Activated CD8-positive, alpha-beta T cell treated with anti-CD3 and anti-CD28 coated beads, Interleukin-2, amount 10 ng/mL, durations not matched to agents 7 days and 5 days (primary cell): ENCODE measurements around the gene HES5. TPM values are rescaled to one million over a fixed set of nuclear protein-coding genes. Genes with fewer than 3 reads are reported as not detected.
A peak's percentile ranks its signal among the peaks of the same experiment; 100 is the strongest.
"Not testable (repeated sequence)": the region's sequence is repeated elsewhere in the genome, so short reads cannot be mapped to it uniquely, and the experiment has no call there.

ENCODE experiments used
- ATAC-seq: fragments of 150-1000 bp; cut with Tn5 transposase; one replicate; pipeline ENCODE4 v1.10.0; 2021; ENCODE audit warnings: moderate library complexity
- CTCF ChIA-PET: fragments of 350-600 bp; sonication (Branson Sonifier 250); formaldehyde crosslinking; loops from one replicate; lab custom pipeline; 2021; ENCODE audit warnings: antibody characterized with exemption; lab: Charles Lee
- POLR2A ChIA-PET: fragments of 350-600 bp; sonication (Branson Sonifier 250); formaldehyde crosslinking; loops from one replicate; lab custom pipeline; 2021; ENCODE audit warnings: antibody characterized with exemption; lab: Charles Lee
- DNase-seq: peaks from one replicate; pipeline ENCODE4 v3.0.0-alpha.2; 2020
- H3K27ac Mint-ChIP-seq: one replicate; pipeline ENCODE4 v1.8.0; 2021; ENCODE audit warnings: mild to moderate bottlenecking, mixed read lengths
- H3K27me3 Mint-ChIP-seq: one replicate; pipeline ENCODE4 v1.8.0; 2021; ENCODE audit warnings: low read depth, mixed read lengths
- H3K36me3 Mint-ChIP-seq: one replicate; pipeline ENCODE4 v1.8.0; 2021; ENCODE audit warnings: low read depth, mixed read lengths
- H3K4me1 Mint-ChIP-seq: one replicate; pipeline ENCODE4 v1.8.0; 2021; ENCODE audit warnings: low read depth, mixed read lengths
- H3K4me3 Mint-ChIP-seq: one replicate; pipeline ENCODE4 v1.8.0; 2021; ENCODE audit warnings: mild to moderate bottlenecking, mixed read lengths
- H3K9me3 Mint-ChIP-seq: one replicate; pipeline ENCODE4 v1.8.0; 2022; ENCODE audit warnings: mixed read lengths; ENCODE audit not compliant: insufficient read depth
- total RNA-seq, 2 experiments: library from RNA; stranded (reverse); gene quantifications; one replicate each; pipeline ENCODE4 v1.2.3, GENCODE V29; 2021

Gene HES5
- not detected for total RNA-seq

DNA sequence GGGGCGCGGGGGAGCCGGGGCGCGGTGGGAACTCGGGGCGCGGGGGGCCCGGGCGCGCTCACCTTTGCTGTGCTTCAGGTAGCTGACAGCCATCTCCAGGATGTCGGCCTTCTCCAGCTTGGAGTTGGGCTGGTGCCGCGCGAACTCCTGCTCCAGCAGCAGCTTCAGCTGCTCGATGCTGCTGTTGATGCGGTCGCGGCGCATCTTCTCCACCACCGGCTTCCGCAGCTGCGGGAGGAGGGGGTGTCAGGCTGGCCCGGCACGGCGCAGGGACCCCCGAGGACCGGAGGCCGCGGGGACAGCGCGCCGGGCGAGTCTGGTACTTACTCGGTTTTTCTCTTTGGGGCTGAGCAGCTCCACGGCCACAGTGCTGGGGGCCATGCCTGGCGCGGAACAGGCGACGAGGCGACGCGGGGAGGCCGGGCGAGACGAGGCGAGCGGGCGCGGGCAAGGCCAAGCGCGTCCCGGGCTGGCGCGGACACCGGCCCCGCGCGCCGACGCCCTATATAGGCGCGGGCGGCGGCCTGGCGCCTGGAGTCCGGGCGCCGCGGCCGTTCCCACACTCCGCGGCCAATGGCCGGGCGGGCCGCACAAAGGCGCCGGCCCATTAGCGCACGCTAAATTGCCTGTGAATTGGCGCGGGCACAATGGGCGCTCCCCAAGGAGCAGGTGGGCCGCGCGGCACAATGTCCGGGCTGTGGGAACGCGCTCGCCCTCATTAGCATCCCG is at the start of gene HES5:
TSS of gene HES5 (minus strand) at position 480 of the 729 bp plus-strand sequence. CDS start at position 381, 99 bp downstream.
- peak within 1 kb of the TSS; percentile 51 for H3K4me3 Mint-ChIP-seq
- no peak for ATAC-seq

DNA sequence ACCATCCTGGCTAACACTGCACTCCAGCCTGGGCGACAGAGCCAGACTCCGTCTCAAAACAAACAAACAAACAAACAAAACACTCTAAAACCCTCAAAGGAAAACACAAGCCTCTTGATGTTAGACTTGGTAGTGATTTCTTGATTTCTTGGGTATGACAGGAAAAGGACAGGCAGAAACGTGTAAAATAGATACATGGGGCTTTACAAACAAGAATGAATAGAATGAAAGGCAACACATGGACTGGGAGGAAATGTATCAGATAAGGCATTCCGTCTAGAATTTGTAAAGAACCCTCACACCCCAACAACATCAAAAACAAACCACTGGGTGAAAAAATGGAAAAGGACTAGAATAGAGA is 48.7 kb upstream of the HES5 start:
- peak overlapping the region; percentile 65 for H3K4me3 Mint-ChIP-seq
- H3K36me3 Mint-ChIP-seq, result peaks cover 12% of the 10 kb centered on the region
- H3K4me1 Mint-ChIP-seq, result peaks cover 67% of the 10 kb centered on the region
- ATAC-seq (no peak), DNase-seq (no peak)
- CTCF ChIA-PET, result interaction anchor here (1.4 to 3.6 kb wide), 5 partner anchors 7 to 53 kb away, joined by 6 to 19 read pairs (median 7); partner anchors contain the start of genes PANK4, PRXL2B and TNFRSF14
- POLR2A ChIA-PET, result interaction anchor here (1.3 to 3.1 kb wide), 5 partner anchors 7 to 32 kb away, joined by 5 to 60 read pairs (median 17); partner anchors contain the start of genes PRXL2B and TNFRSF14
- H3K9me3 Mint-ChIP-seq, result peaks cover 6% of the 10 kb centered on the region
- peak overlapping the region; percentile 93 for H3K27ac Mint-ChIP-seq
- H3K27me3 Mint-ChIP-seq, result no peaks in the 10 kb centered on the region

More for the DNA sequence above, at the start of gene HES5:
- Mint-ChIP-seq H3K36me3 (peaks cover 4% of the 10 kb centered on the region), H3K27me3 (peaks cover 35% of the 10 kb centered on the region), H3K27ac (no peak within 1 kb of the TSS), H3K4me1 (peaks cover 20% of the 10 kb centered on the region), H3K9me3 (no peaks in the 10 kb centered on the region)
- CTCF ChIA-PET, result interaction anchor here (1.1 to 1.2 kb wide), 2 partner anchors 9 to 19 kb away, joined by 3 to 4 read pairs; no protein-coding TSS in a partner anchor
- no peak for DNase-seq
- POLR2A ChIA-PET, result interaction anchor here (0.5 to 2.4 kb wide), 3 partner anchors 18 to 141 kb away, joined by 3 to 14 read pairs (median 4); partner anchors contain the start of gene TNFRSF14

DNA sequence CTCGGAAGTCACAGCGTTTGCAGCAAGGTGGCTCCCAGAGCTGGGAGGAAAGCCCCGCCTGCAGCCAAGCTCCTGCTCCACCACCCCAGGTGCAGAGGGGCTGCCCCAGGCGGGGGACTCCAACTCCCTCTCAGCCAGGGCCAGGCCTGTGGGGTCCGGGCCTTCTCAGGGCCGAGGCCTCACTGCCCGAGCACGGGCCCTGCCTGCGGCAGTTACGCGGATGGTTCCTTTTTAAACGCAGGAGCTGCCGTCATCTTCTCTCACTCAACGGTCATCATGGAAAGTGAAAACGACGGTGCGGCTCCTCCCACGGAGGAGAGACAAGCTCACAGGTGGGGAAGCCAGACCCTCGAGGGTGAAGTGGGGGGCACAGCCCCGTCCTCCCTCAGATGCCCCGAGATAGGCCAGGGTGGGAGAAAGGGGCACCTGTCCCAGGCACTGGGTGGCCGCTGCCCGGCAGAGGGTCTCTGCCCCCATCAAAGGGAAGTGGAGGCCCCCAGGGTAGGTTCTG is 47.6 kb upstream of the HES5 start:
- POLR2A ChIA-PET, result interaction anchor here (0.6 to 3.1 kb wide), 11 partner anchors 8 to 185 kb away, joined by 3 to 60 read pairs (median 4); partner anchors contain the start of genes PANK4, PRXL2B, RER1 and TNFRSF14
- DNase-seq, result peak; percentile 70
- Mint-ChIP-seq H3K4me1 (peaks cover 64% of the 10 kb centered on the region), H3K4me3 (peak overlapping the region; percentile 65), H3K9me3 (peaks cover 17% of the 10 kb centered on the region), H3K27ac (peak overlapping the region; percentile 93), H3K36me3 (peaks cover 16% of the 10 kb centered on the region)
- peak; percentile 44 for ATAC-seq
- H3K27me3 Mint-ChIP-seq, result not testable (repeated sequence)
- CTCF ChIA-PET, result interaction anchor here (0.8 to 3.6 kb wide), 8 partner anchors 9 to 186 kb away, joined by 3 to 19 read pairs (median 6); partner anchors contain the start of genes MORN1, PANK4, PRXL2B and RER1

GRCh38 chr1:2575801-2576663 is 46.0 kb upstream of the HES5 start:
- Mint-ChIP-seq H3K9me3 (peaks cover 20% of the 10 kb centered on the region), H3K4me3 (no peak overlapping the region), H3K27me3 (peaks cover 5% of the 10 kb centered on the region), H3K27ac (peak overlapping the region; percentile 55), H3K4me1 (peaks cover 56% of the 10 kb centered on the region), H3K36me3 (peaks cover 18% of the 10 kb centered on the region)
- ChIA-PET POLR2A (interaction anchor here (0.6 to 3.1 kb wide), 3 partner anchors 9 to 28 kb away, joined by 4 to 60 read pairs (median 5); partner anchors contain the start of gene TNFRSF14), CTCF (interaction anchor here (3.6 kb wide), 1 partner anchor 14 kb away, joined by 17 read pairs; no protein-coding TSS in a partner anchor)
- no peak for ATAC-seq
- DNase-seq, result no peak

DNA sequence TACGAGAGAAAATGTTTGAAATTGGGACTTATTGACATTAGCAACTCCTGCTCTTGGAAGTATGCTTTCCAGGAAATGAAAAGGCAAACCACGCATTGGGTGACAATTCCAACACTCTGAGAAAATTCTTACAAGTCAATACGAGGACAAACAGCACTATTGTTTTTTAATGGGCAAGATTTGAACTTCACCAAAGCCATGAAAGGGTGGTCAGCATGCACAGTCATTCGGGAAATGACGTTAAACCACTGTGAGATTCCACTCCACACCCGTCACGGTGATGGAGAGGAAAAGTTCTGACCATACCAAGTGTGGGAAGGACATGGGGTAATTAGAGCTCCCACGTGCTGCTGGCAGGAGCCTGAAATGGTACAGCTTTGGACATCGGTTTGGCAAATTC is 44.3 kb upstream of the HES5 start:
- POLR2A ChIA-PET, result interaction anchor here (1.1 kb wide), 1 partner anchor 11 kb away, joined by 3 read pairs; no protein-coding TSS in a partner anchor
- Mint-ChIP-seq H3K9me3 (peaks cover 20% of the 10 kb centered on the region), H3K27ac (no peak overlapping the region), H3K4me1 (peaks cover 42% of the 10 kb centered on the region), H3K36me3 (peaks cover 18% of the 10 kb centered on the region), H3K27me3 (peaks cover 5% of the 10 kb centered on the region), H3K4me3 (no peak overlapping the region)
- ATAC-seq, result no peak
- DNase-seq, result no peak
- CTCF ChIA-PET, result interaction anchor here (1.1 to 2.2 kb wide), 2 partner anchors 13 to 18 kb away, joined by 4 to 9 read pairs; partner anchors contain the start of gene TNFRSF14

DNA sequence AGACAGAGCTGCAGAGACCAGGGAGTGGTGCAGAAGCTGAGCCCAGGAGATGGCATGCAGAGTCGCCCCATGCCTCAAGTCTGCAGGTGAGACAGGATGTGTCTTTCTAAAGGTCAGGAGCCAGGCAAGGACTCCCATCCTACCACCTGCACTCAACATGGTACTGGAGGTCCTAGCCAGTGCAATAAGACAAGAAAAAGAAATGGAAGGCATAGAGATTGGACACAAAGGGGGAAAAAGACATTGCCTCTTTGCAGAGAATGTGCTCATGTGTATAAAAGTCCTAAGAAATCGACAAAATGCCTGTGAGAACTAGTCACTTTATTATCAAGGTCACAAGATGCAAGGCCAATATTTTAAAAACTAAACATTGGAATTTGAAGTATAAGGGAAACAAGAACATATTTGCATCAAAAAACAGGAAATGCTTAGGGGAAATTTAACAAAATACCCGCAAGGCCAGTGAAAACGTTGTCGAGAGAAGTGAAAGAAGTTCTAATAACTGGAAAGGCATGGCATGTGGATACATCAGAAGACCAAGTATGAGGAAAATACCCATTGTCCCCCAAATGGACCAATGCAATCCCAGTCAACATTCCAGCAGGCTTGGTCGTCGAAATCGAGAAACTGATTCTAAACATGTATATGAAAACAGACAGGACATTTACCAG is 43.3 kb upstream of the HES5 start:
- DNase-seq (no peak), ATAC-seq (no peak)
- Mint-ChIP-seq H3K9me3 (peaks cover 20% of the 10 kb centered on the region), H3K27me3 (peaks cover 5% of the 10 kb centered on the region), H3K4me1 (peaks cover 34% of the 10 kb centered on the region), H3K27ac (no peak overlapping the region), H3K36me3 (peaks cover 15% of the 10 kb centered on the region), H3K4me3 (no peak overlapping the region)
- CTCF ChIA-PET, result interaction anchor here (1.2 to 2.2 kb wide), 2 partner anchors 10 to 12 kb away, joined by 5 to 9 read pairs; no protein-coding TSS in a partner anchor
- POLR2A ChIA-PET, result interaction anchor here (1.1 kb wide), 1 partner anchor 12 kb away, joined by 3 read pairs; no protein-coding TSS in a partner anchor

DNA sequence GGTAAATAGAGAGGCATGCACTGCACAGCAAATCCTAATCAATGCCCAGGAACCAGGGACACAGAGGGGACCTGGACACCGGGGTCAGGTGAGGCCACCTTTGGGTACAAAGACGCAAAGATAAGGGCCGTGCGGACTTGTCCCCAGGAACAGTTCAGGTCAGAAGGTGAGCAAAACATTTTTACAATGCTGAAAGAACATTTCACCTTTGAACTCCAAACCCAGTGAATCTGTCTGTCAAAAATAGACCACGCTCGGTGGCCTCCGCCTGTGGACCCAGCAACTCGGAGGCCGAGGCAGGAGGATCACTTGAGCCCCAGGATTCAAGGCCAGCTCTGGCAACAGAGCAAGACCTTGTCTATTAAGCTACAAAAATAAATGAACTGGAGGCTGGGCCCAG is 41.3 kb upstream of the HES5 start:
- no peak for DNase-seq
- POLR2A ChIA-PET, result interaction anchor here (0.8 to 1.6 kb wide), 3 partner anchors 10 to 15 kb away, joined by 3 to 13 read pairs (median 4); partner anchors contain the start of gene TNFRSF14
- peaks cover 20% of the 10 kb centered on the region for H3K9me3 Mint-ChIP-seq
- H3K4me3 Mint-ChIP-seq, result no peak overlapping the region
- no peak overlapping the region for H3K27ac Mint-ChIP-seq
- CTCF ChIA-PET, result interaction anchor here (1.3 to 2.5 kb wide), 2 partner anchors 10 to 15 kb away, joined by 3 to 16 read pairs; partner anchors contain the start of gene TNFRSF14
- H3K36me3 Mint-ChIP-seq, result peaks cover 15% of the 10 kb centered on the region
- H3K27me3 Mint-ChIP-seq, result peaks cover 5% of the 10 kb centered on the region
- peaks cover 18% of the 10 kb centered on the region for H3K4me1 Mint-ChIP-seq
- ATAC-seq, result no peak

- H3K4me3 Mint-ChIP-seq, result no peak overlapping the region
- CTCF ChIA-PET, result interaction anchor here (2.5 kb wide), 1 partner anchor 9 kb away, joined by 16 read pairs; no protein-coding TSS in a partner anchor
- ATAC-seq, result no peak
- H3K27me3 Mint-ChIP-seq, result peaks cover 5% of the 10 kb centered on the region
- DNase-seq, result no peak
- no peak overlapping the region for H3K27ac Mint-ChIP-seq
- H3K36me3 Mint-ChIP-seq, result peaks cover 15% of the 10 kb centered on the region
- peaks cover 9% of the 10 kb centered on the region for H3K4me1 Mint-ChIP-seq
- POLR2A ChIA-PET, result interaction anchor here (1.5 to 1.6 kb wide), 2 partner anchors 9 to 15 kb away, joined by 4 to 13 read pairs; no protein-coding TSS in a partner anchor
- H3K9me3 Mint-ChIP-seq, result peaks cover 20% of the 10 kb centered on the region
Observed at GRCh38 chr1:2570332-2570731, 40.3 kb upstream of the HES5 start.

DNA sequence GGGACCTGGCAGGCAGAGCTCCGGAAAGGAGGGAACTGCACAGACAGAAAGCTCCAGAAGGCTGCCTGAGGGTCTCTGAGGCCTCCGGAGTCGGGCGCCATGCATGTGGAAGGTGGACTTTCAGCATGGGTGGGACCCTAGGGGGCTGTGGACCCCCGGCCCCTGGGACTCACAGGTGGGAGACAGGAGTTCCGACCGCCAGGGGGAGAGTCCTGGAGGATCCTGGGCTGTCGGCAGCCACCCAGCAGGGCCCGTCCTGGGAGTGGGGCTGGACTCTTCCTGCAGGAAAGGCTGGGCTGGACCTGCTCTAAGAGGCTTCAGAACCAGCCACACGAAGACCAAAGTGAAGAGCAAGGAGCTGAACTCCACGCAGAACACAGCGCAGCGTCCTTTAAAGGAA is 39.6 kb upstream of the HES5 start:
- H3K27me3 Mint-ChIP-seq, DNase-seq, H3K4me1 Mint-ChIP-seq, H3K27ac Mint-ChIP-seq, ATAC-seq, H3K4me3 Mint-ChIP-seq: not testable (repeated sequence)
- CTCF ChIA-PET, result interaction anchor here (2.5 kb wide), 1 partner anchor 8 kb away, joined by 16 read pairs; no protein-coding TSS in a partner anchor
- Mint-ChIP-seq H3K36me3 (peaks cover 15% of the 10 kb centered on the region), H3K9me3 (peaks cover 20% of the 10 kb centered on the region)
- POLR2A ChIA-PET, result interaction anchor here (0.7 kb wide), 1 partner anchor 8 kb away, joined by 3 read pairs; no protein-coding TSS in a partner anchor

DNA sequence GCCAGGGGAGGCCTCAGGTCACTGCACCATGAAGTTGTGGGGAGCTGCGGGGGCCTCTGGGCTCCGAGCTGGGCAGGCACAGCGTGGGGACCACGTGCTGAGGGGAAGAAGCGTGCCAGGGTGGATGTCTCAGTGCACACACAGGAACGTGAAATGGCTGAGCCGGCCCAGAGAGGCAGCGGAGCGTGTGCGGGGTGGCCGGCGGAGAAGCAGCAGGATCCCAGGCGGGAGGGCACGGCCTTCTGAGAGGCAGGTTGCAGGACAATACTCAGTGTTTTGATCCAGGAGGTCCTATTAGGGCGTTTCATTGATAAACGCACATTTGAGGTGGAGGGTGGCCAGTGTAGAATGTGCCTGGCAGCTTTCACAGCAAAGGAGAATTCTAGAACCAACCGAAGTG is 39.0 kb upstream of the HES5 start:
- peaks cover 5% of the 10 kb centered on the region for H3K4me1 Mint-ChIP-seq
- DNase-seq, result no peak
- POLR2A ChIA-PET, result interaction anchor here (0.7 kb wide), 1 partner anchor 8 kb away, joined by 3 read pairs; no protein-coding TSS in a partner anchor

More for the DNA sequence above, 39.0 kb upstream of the HES5 start:
- Mint-ChIP-seq H3K27me3 (peaks cover 5% of the 10 kb centered on the region), H3K4me3 (no peak overlapping the region), H3K27ac (no peak overlapping the region), H3K9me3 (peaks cover 17% of the 10 kb centered on the region), H3K36me3 (peaks cover 12% of the 10 kb centered on the region)
- CTCF ChIA-PET, result no interaction called here
- ATAC-seq, result no peak
